Measurements from ENCODE around the gene CLTRN. TPM values are rescaled to one million over a fixed set of nuclear protein-coding genes. Genes with fewer than 3 reads are reported as not detected.
"Not testable (repeated sequence)": the region's sequence is repeated elsewhere in the genome, so short reads cannot be mapped to it uniquely, and the experiment has no call there.

CLTRN gene
- total RNA-seq, 4 donors from 2014 or later, result 0.90 to 1.1 TPM; not detected in 2

- TF ChIP-seq POLR2A (IDR thresholded peaks at IDR 0.05), result no peak
- TF ChIP-seq CTCF (IDR thresholded peaks at IDR 0.05), result no peak
- no peaks in the 10 kb centered on the region for H3K9me3 ChIP-seq
- peak overlapping the region; percentile 71 to 85 for H3K4me3 ChIP-seq
- peak overlapping the region; percentile 98 to 99 for H3K27ac ChIP-seq
- H3K4me1 ChIP-seq, result peaks cover 6 to 10% of the 10 kb centered on the region in 2 donors
- H3K27me3 ChIP-seq, result peaks cover 0 to under 1% of the 10 kb centered on the region in 2 donors
- intact Hi-C loops (cut with DNase I; ENCODE audit: low total_unique reads), result no loop called here
- no peaks in the 10 kb centered on the region for H3K36me3 ChIP-seq
- no peak for DNase-seq
Observed at GRCh38 chrX:15674514-15674840, 9.9 kb upstream of the CLTRN start.

GRCh38 chrX:15673970-15674369, 9.4 kb upstream of the CLTRN start:
- H3K27me3 ChIP-seq, result peaks cover 0 to 6% of the 10 kb centered on the region in 2 donors
- H3K9me3 ChIP-seq, result no peaks in the 10 kb centered on the region
- TF ChIP-seq POLR2A (IDR thresholded peaks at IDR 0.05), result no peak
- no peak for TF ChIP-seq CTCF (IDR thresholded peaks at IDR 0.05)
- no peak for DNase-seq
- peak overlapping the region; percentile 98 to 99 for H3K27ac ChIP-seq
- peak overlapping the region; percentile 71 to 85 for H3K4me3 ChIP-seq
- H3K4me1 ChIP-seq, result peaks cover 6 to 10% of the 10 kb centered on the region in 2 donors
- no peaks in the 10 kb centered on the region for H3K36me3 ChIP-seq
- intact Hi-C loops (cut with DNase I; ENCODE audit: low total_unique reads), result no loop called here

- Histone ChIP-seq H3K4me1 (peaks cover 6 to 10% of the 10 kb centered on the region in 2 donors), H3K27ac (no peak overlapping the region), H3K9me3 (no peaks in the 10 kb centered on the region), H3K36me3 (no peaks in the 10 kb centered on the region), H3K27me3 (peaks cover 0 to 7% of the 10 kb centered on the region in 2 donors), H3K4me3 (no peak overlapping the region)
- intact Hi-C loops (cut with DNase I; ENCODE audit: low total_unique reads), result no loop called here
- TF ChIP-seq POLR2A (IDR thresholded peaks at IDR 0.05), result no peak
- no peak for TF ChIP-seq CTCF (IDR thresholded peaks at IDR 0.05)
- DNase-seq, result no peak
Observed at GRCh38 chrX:15672881-15673280, 8.3 kb upstream of the CLTRN start.

- Histone ChIP-seq H3K4me1 (no peaks in the 10 kb centered on the region), H3K9me3 (no peaks in the 10 kb centered on the region), H3K27me3 (no peaks in the 10 kb centered on the region), H3K27ac (no peak overlapping the region), H3K4me3 (no peak overlapping the region), H3K36me3 (no peaks in the 10 kb centered on the region)
- no peak for TF ChIP-seq POLR2A (IDR thresholded peaks at IDR 0.05)
- TF ChIP-seq CTCF (IDR thresholded peaks at IDR 0.05), result no peak
- intact Hi-C loops (cut with DNase I; ENCODE audit: low total_unique reads), result no loop called here
- no peak for DNase-seq
Observed at GRCh38 chrX:15663439-15663838, 1.2 kb downstream of the CLTRN start.

GRCh38 chrX:15654804-15655203, 9.8 kb downstream of the CLTRN start:
- intact Hi-C loops (cut with DNase I; ENCODE audit: low total_unique reads); H3K4me1 ChIP-seq; DNase-seq; H3K9me3 ChIP-seq; H3K27me3 ChIP-seq; H3K4me3 ChIP-seq; H3K36me3 ChIP-seq; H3K27ac ChIP-seq: not testable (repeated sequence)

- no peak overlapping the region for H3K27ac ChIP-seq
- no peak for TF ChIP-seq CTCF (IDR thresholded peaks at IDR 0.05)
- TF ChIP-seq POLR2A (IDR thresholded peaks at IDR 0.05), result no peak
- no peak overlapping the region for H3K4me3 ChIP-seq
- no peak for DNase-seq
- no peaks in the 10 kb centered on the region for H3K9me3 ChIP-seq
- H3K36me3 ChIP-seq, result no peaks in the 10 kb centered on the region
- intact Hi-C loops (cut with DNase I; ENCODE audit: low total_unique reads), result no loop called here
- H3K27me3 ChIP-seq, result peaks cover 0 to 9% of the 10 kb centered on the region in 2 donors
- H3K4me1 ChIP-seq, result no peaks in the 10 kb centered on the region
Observed at GRCh38 chrX:15653961-15654360, 10.6 kb downstream of the CLTRN start.

GRCh38 chrX:15647510-15647909, 17.1 kb downstream of the CLTRN start:
- H3K4me1 ChIP-seq; H3K27me3 ChIP-seq; H3K27ac ChIP-seq; H3K36me3 ChIP-seq; H3K4me3 ChIP-seq; H3K9me3 ChIP-seq; intact Hi-C loops (cut with DNase I; ENCODE audit: low total_unique reads); DNase-seq: not testable (repeated sequence)

Data from uterus (tissue), 4 donors.